OCI-LY7 (cell line): ENCODE results near the gene XPO4. TPM values are rescaled to one million over a fixed set of nuclear protein-coding genes. Genes with fewer than 3 reads are reported as not detected.

Experiments used
- BruUV-seq: library from RNA; stranded (reverse); fragments of 400-500 nt; replicated peaks from 2 replicates; lab custom pipeline; 2021; lab: Mats Ljungman, UMichigan
- CTCF ChIA-PET: fragments of 300-600 bp; sonication (Branson Sonifier 250); formaldehyde crosslinking; loops from one replicate; lab custom pipeline; 2022; ENCODE audit warnings: antibody characterized with exemption; ENCODE audit not compliant: unreplicated experiment; lab: Charles Lee
- POLR2A ChIA-PET: fragments of 300-600 bp; sonication (Branson Sonifier 250); formaldehyde crosslinking; loops from one replicate; lab custom pipeline; 2022; ENCODE audit warnings: antibody characterized with exemption; lab: Charles Lee
- DNase-seq: peaks from one replicate; pipeline ENCODE4 v3.0.0-alpha.2; 2015; ENCODE audit warnings: low spot score
- H2AFZ ChIP-seq: fragments of 200-600 bp; sonication (generic), shearing (Covaris generic); 2 replicates; pipeline ENCODE4 v1.6.1; 2014; ENCODE audit warnings: mild to moderate bottlenecking, antibody characterized with exemption, low read length, moderate library complexity
- H3K27ac ChIP-seq: fragments of 200-600 bp; sonication (generic); 2 replicates; pipeline ENCODE4 v1.5.1; 2014; ENCODE audit warnings: mixed run types, low read depth, mild to moderate bottlenecking, moderate library complexity, low read length, inconsistent platforms; ENCODE audit not compliant: poor library complexity, severe bottlenecking
- H3K36me3 ChIP-seq: fragments of 200-600 bp; sonication (generic); 2 replicates; pipeline ENCODE4 v1.6.1; 2014; ENCODE audit warnings: mild to moderate bottlenecking, antibody characterized with exemption, low read length, moderate library complexity, mixed read lengths; ENCODE audit not compliant: insufficient read depth
- H3K4me1 ChIP-seq: fragments of 200-600 bp; sonication (generic); 2 replicates; pipeline ENCODE4 v1.5.1; 2014; ENCODE audit warnings: mild to moderate bottlenecking, low read length; ENCODE audit not compliant: insufficient read depth, poor library complexity, severe bottlenecking
- H3K4me2 ChIP-seq: fragments of 200-600 bp; sonication (generic); 2 replicates; pipeline ENCODE4 v1.6.1; 2014; ENCODE audit warnings: mild to moderate bottlenecking, low read length
- H3K4me3 ChIP-seq: fragments of 200-600 bp; sonication (generic); 2 replicates; pipeline ENCODE4 v1.5.1; 2014; ENCODE audit warnings: mild to moderate bottlenecking, low read depth, low read length; ENCODE audit not compliant: poor library complexity, severe bottlenecking
- H3K79me2 ChIP-seq: fragments of 200-600 bp; sonication (generic); 2 replicates; pipeline ENCODE4 v1.6.1; 2016; ENCODE audit warnings: low read depth, mild to moderate bottlenecking, low read length, moderate library complexity, mixed read lengths; ENCODE audit not compliant: insufficient read depth
- H3K9me2 ChIP-seq: fragments of 200-600 bp; sonication (generic); 2 replicates; pipeline ENCODE4 v1.6.1; 2016; ENCODE audit warnings: mild to moderate bottlenecking, low read length, mixed read lengths; ENCODE audit not compliant: insufficient read depth
- H3K9me3 ChIP-seq: fragments of 200-600 bp; sonication (generic); 2 replicates; pipeline ENCODE4 v1.6.1; 2014; ENCODE audit warnings: mild to moderate bottlenecking, mixed run types, low read length, mixed read lengths
- H4K20me1 ChIP-seq: fragments of 200-600 bp; sonication (generic); 2 replicates; pipeline ENCODE4 v1.6.1; 2014; ENCODE audit warnings: mild to moderate bottlenecking, antibody characterized with exemption, low read length, moderate library complexity, mixed read lengths; ENCODE audit not compliant: insufficient read depth
- CTCF ChIP-seq: fragments of 200-600 bp; sonication (generic); conservative IDR thresholded peaks from 2 replicates; pipeline ENCODE4 v1.5.1; 2014; ENCODE audit warnings: mild to moderate bottlenecking, antibody characterized with exemption, low read length, moderate library complexity, mixed read lengths
- EZH2phosphoT487 ChIP-seq: fragments of 200-600 bp; sonication (generic); IDR thresholded peaks from 2 replicates; pipeline ENCODE4 v1.6.1; 2018; ENCODE audit warnings: low read depth, borderline replicate concordance, mild to moderate bottlenecking, mixed run types, antibody characterized with exemption, low read length, moderate library complexity, mixed read lengths
- intact Hi-C: fragments of 100-400 bp; cut with micrococcal nuclease; formaldehyde crosslinking; loops from one replicate; pipeline ENCODE4 v1.10.0; 2022; ENCODE audit not compliant: unreplicated experiment
- total RNA-seq, 2 experiments: library from RNA; depleted of rRNA in 1 of 2; stranded (reverse); fragments of >200 nt in 1 of 2; shearing (Covaris generic) in 1 of 2; gene quantifications; 2 replicates each; pipeline ENCODE4 v1.2.3, GENCODE V29; 2014 to 2022

XPO4 gene
- total RNA-seq, 2 experiments from 2014 or later: 20.6 to 26.9 TPM

- DNase-seq: peak; percentile 68
- ChIA-PET CTCF (no interaction called here), POLR2A (interaction anchor here (0.6 to 1.6 kb wide), 3 partner anchors 9 to 147 kb away, joined by 3 to 9 read pairs (median 3); no protein-coding TSS in a partner anchor)
- Histone ChIP-seq H3K9me3 (no peaks in the 10 kb centered on the region), H3K4me2 (peak overlapping the region; percentile 50), H2AFZ (no peak overlapping the region), H3K4me1 (peaks cover 28% of the 10 kb centered on the region), H3K79me2 (peaks cover 5% of the 10 kb centered on the region), H3K36me3 (peaks cover 44% of the 10 kb centered on the region), H4K20me1 (no peaks in the 10 kb centered on the region), H3K4me3 (no peak overlapping the region), H3K27ac (no peak overlapping the region), H3K9me2 (no peaks in the 10 kb centered on the region)
- TF ChIP-seq CTCF: peak; percentile 87
- TF ChIP-seq EZH2phosphoT487: no peak
- intact Hi-C loops: loop anchor here (1.0 to 5.0 kb wide), 2 partner anchors 126 to 333 kb away; partner anchors contain the start of gene IL17D
- BruUV-seq: no TSS peak
Observed at GRCh38 chr13:20828539-20829364, 73.8 kb downstream of the XPO4 start.

- DNase-seq: peak; percentile 4
- ChIA-PET POLR2A (no interaction called here), CTCF (no interaction called here)
- H3K4me2 ChIP-seq: no peak overlapping the region
- intact Hi-C loops: loop anchor here (5.0 kb wide), 1 partner anchor 125 kb away; the partner anchor contains the start of gene IL17D
- BruUV-seq: no TSS peak
- no peak overlapping the region for H2AFZ ChIP-seq
- H3K9me3 ChIP-seq: no peaks in the 10 kb centered on the region
- no peaks in the 10 kb centered on the region for H4K20me1 ChIP-seq
- H3K4me1 ChIP-seq: peaks cover 28% of the 10 kb centered on the region
- no peak for TF ChIP-seq EZH2phosphoT487
- no peak for TF ChIP-seq CTCF
- no peak overlapping the region for H3K4me3 ChIP-seq
- H3K79me2 ChIP-seq: peaks cover 5% of the 10 kb centered on the region
- H3K9me2 ChIP-seq: no peaks in the 10 kb centered on the region
- no peak overlapping the region for H3K27ac ChIP-seq
- H3K36me3 ChIP-seq: peaks cover 48% of the 10 kb centered on the region
Observed at GRCh38 chr13:20826843-20827560, 75.5 kb downstream of the XPO4 start.
